ENCODE data around the gene MAD1L1.

Gene MAD1L1

GRCh38 chr7:2201686-2202360, 30.9 kb downstream of the MAD1L1 start:
- Histone ChIP-seq H3K36me3 (ENCODE audit: insufficient read depth, low read length) (no peaks in the 10 kb centered on the region; the same call in 1 of the 2 replicates), H3K9me3 (ENCODE audit: control insufficient read depth, insufficient read depth, low read length) (no peaks in the 10 kb centered on the region), H3K4me1 (ENCODE audit: insufficient read depth, low read length) (peaks cover 3% of the 10 kb centered on the region; the same call in 1 of the 2 replicates)

GRCh38 chr7:2201128-2201527, 31.6 kb downstream of the MAD1L1 start:
- Histone ChIP-seq H3K36me3 (ENCODE audit: insufficient read depth, low read length) (peaks cover 2% of the 10 kb centered on the region; the same call in 1 of the 2 replicates), H3K9ac (ENCODE audit: low read depth, low read length) (no peak overlapping the region), H3K9me3 (ENCODE audit: control insufficient read depth, insufficient read depth, low read length) (no peaks in the 10 kb centered on the region), H3K4me1 (ENCODE audit: insufficient read depth, low read length) (peaks cover 3% of the 10 kb centered on the region; the same call in 1 of the 2 replicates)

More at GRCh38 chr7:2201686-2202360, 30.9 kb downstream of the MAD1L1 start:
- H3K9ac ChIP-seq (ENCODE audit: low read depth, low read length): no peak overlapping the region

GRCh38 chr7:2200584-2200980, 32.2 kb downstream of the MAD1L1 start:
- H3K9ac ChIP-seq (ENCODE audit: low read depth, low read length): no peak overlapping the region
- no peaks in the 10 kb centered on the region for H3K9me3 ChIP-seq (ENCODE audit: control insufficient read depth, insufficient read depth, low read length)
- H3K4me1 ChIP-seq (ENCODE audit: insufficient read depth, low read length): peaks cover 3% of the 10 kb centered on the region; the same call in 1 of the 2 replicates
- H3K36me3 ChIP-seq (ENCODE audit: insufficient read depth, low read length): peaks cover 2% of the 10 kb centered on the region; the same call in 1 of the 2 replicates

- Histone ChIP-seq H3K36me3 (ENCODE audit: insufficient read depth, low read length) (peaks cover 2% of the 10 kb centered on the region; the same call in 1 of the 2 replicates), H3K9ac (ENCODE audit: low read depth, low read length) (no peak overlapping the region), H3K9me3 (ENCODE audit: control insufficient read depth, insufficient read depth, low read length) (no peaks in the 10 kb centered on the region), H3K4me1 (ENCODE audit: insufficient read depth, low read length) (peaks cover 3% of the 10 kb centered on the region; the same call in 1 of the 2 replicates)
Observed at GRCh38 chr7:2199956-2200583, 32.7 kb downstream of the MAD1L1 start.

GRCh38 chr7:2199528-2199927, 33.2 kb downstream of the MAD1L1 start:
- peaks cover 2% of the 10 kb centered on the region; the same call in 1 of the 2 replicates for H3K36me3 ChIP-seq (ENCODE audit: insufficient read depth, low read length)
- no peak overlapping the region for H3K9ac ChIP-seq (ENCODE audit: low read depth, low read length)
- no peaks in the 10 kb centered on the region for H3K9me3 ChIP-seq (ENCODE audit: control insufficient read depth, insufficient read depth, low read length)
- H3K4me1 ChIP-seq (ENCODE audit: insufficient read depth, low read length): peaks cover 3% of the 10 kb centered on the region; the same call in 1 of the 2 replicates

- Histone ChIP-seq H3K9me3 (ENCODE audit: control insufficient read depth, insufficient read depth, low read length) (no peaks in the 10 kb centered on the region), H3K9ac (ENCODE audit: low read depth, low read length) (no peak overlapping the region)
Observed at GRCh38 chr7:2198760-2199159, 34.0 kb downstream of the MAD1L1 start.

GRCh38 chr7:2198206-2198605, 34.5 kb downstream of the MAD1L1 start:
- Histone ChIP-seq H3K4me1 (ENCODE audit: insufficient read depth, low read length) (no peaks in the 10 kb centered on the region), H3K9ac (ENCODE audit: low read depth, low read length) (no peak overlapping the region), H3K36me3 (ENCODE audit: insufficient read depth, low read length) (peaks cover 2% of the 10 kb centered on the region; the same call in 1 of the 2 replicates), H3K9me3 (ENCODE audit: control insufficient read depth, insufficient read depth, low read length) (no peaks in the 10 kb centered on the region)

More at GRCh38 chr7:2198760-2199159, 34.0 kb downstream of the MAD1L1 start:
- peaks cover 2% of the 10 kb centered on the region; the same call in 1 of the 2 replicates for H3K36me3 ChIP-seq (ENCODE audit: insufficient read depth, low read length)
- peaks cover 2% of the 10 kb centered on the region; the same call in 1 of the 2 replicates for H3K4me1 ChIP-seq (ENCODE audit: insufficient read depth, low read length)

- peaks cover 2% of the 10 kb centered on the region; the same call in 1 of the 2 replicates for H3K36me3 ChIP-seq (ENCODE audit: insufficient read depth, low read length)
- H3K9ac ChIP-seq (ENCODE audit: low read depth, low read length): no peak overlapping the region
Observed at GRCh38 chr7:2197436-2198155, 35.1 kb downstream of the MAD1L1 start.

GRCh38 chr7:2196381-2197378, 36.1 kb downstream of the MAD1L1 start:
- Histone ChIP-seq H3K9me3 (ENCODE audit: control insufficient read depth, insufficient read depth, low read length) (no peaks in the 10 kb centered on the region), H3K4me1 (ENCODE audit: insufficient read depth, low read length) (no peaks in the 10 kb centered on the region), H3K36me3 (ENCODE audit: insufficient read depth, low read length) (peaks cover 2% of the 10 kb centered on the region; the same call in 1 of the 2 replicates), H3K9ac (ENCODE audit: low read depth, low read length) (no peak overlapping the region)

More at GRCh38 chr7:2197436-2198155, 35.1 kb downstream of the MAD1L1 start:
- no peaks in the 10 kb centered on the region for H3K4me1 ChIP-seq (ENCODE audit: insufficient read depth, low read length)
- H3K9me3 ChIP-seq (ENCODE audit: control insufficient read depth, insufficient read depth, low read length): no peaks in the 10 kb centered on the region

- Histone ChIP-seq H3K36me3 (ENCODE audit: insufficient read depth, low read length) (peaks cover 2% of the 10 kb centered on the region; the same call in 1 of the 2 replicates), H3K9me3 (ENCODE audit: control insufficient read depth, insufficient read depth, low read length) (no peaks in the 10 kb centered on the region)
Observed at GRCh38 chr7:2195400-2196246, 37.1 kb downstream of the MAD1L1 start.

GRCh38 chr7:2193575-2194305, 39.0 kb downstream of the MAD1L1 start:
- peaks cover 2% of the 10 kb centered on the region; the same call in 1 of the 2 replicates for H3K36me3 ChIP-seq (ENCODE audit: insufficient read depth, low read length)
- H3K4me1 ChIP-seq (ENCODE audit: insufficient read depth, low read length): no peaks in the 10 kb centered on the region
- H3K9ac ChIP-seq (ENCODE audit: low read depth, low read length): no peak overlapping the region
- H3K9me3 ChIP-seq (ENCODE audit: control insufficient read depth, insufficient read depth, low read length): 0 out of 2 replicates have a peak, but pooled peaks cover 5% of the 10 kb centered on the region

More at GRCh38 chr7:2195400-2196246, 37.1 kb downstream of the MAD1L1 start:
- H3K9ac ChIP-seq (ENCODE audit: low read depth, low read length): no peak overlapping the region
- H3K4me1 ChIP-seq (ENCODE audit: insufficient read depth, low read length): no peaks in the 10 kb centered on the region

Data from ES-I3 (cell line).